Central memory CD8-positive, alpha-beta T cell (primary cell): Measurements from ENCODE around the gene PIP5K1A.
"Not testable (repeated sequence)": the region's sequence is repeated elsewhere in the genome, so short reads cannot be mapped to it uniquely, and the experiment has no call there.

Experiments used
- ATAC-seq: fragments of 150-1000 bp; cut with Tn5 transposase; replicated peaks from 2 replicates; pipeline ENCODE4 v1.10.0; 2022; ENCODE audit warnings: mild to moderate bottlenecking, moderate FRiP score, moderate number of reproducible peaks; ENCODE audit not compliant: poor library complexity, severe bottlenecking; ENCODE audit errors: extremely low read depth
- DNase-seq, 2 donors: peaks; one replicate each; pipeline ENCODE4 v3.0.0; 2021; ENCODE audit warnings: low spot score in 2 of 2
- H3K27ac Mint-ChIP-seq: one replicate; pipeline ENCODE4 v1.8.0; 2022; ENCODE audit warnings: low read depth, mild to moderate bottlenecking, moderate library complexity, mixed read lengths
- H3K27me3 Mint-ChIP-seq: one replicate; pipeline ENCODE4 v1.8.0; 2022; ENCODE audit warnings: mixed read lengths
- H3K36me3 Mint-ChIP-seq: one replicate; pipeline ENCODE4 v1.8.0; 2022; ENCODE audit warnings: mild to moderate bottlenecking, moderate library complexity, mixed read lengths; ENCODE audit not compliant: insufficient read depth
- H3K4me1 Mint-ChIP-seq: one replicate; pipeline ENCODE4 v1.8.0; 2022; ENCODE audit warnings: mixed read lengths
- H3K4me3 Mint-ChIP-seq: one replicate; pipeline ENCODE4 v1.8.0; 2022; ENCODE audit warnings: mild to moderate bottlenecking, moderate library complexity, mixed read lengths
- H3K9me3 Mint-ChIP-seq: one replicate; pipeline ENCODE4 v1.8.0; 2022; ENCODE audit warnings: mixed read lengths

The PIP5K1A gene

DNA sequence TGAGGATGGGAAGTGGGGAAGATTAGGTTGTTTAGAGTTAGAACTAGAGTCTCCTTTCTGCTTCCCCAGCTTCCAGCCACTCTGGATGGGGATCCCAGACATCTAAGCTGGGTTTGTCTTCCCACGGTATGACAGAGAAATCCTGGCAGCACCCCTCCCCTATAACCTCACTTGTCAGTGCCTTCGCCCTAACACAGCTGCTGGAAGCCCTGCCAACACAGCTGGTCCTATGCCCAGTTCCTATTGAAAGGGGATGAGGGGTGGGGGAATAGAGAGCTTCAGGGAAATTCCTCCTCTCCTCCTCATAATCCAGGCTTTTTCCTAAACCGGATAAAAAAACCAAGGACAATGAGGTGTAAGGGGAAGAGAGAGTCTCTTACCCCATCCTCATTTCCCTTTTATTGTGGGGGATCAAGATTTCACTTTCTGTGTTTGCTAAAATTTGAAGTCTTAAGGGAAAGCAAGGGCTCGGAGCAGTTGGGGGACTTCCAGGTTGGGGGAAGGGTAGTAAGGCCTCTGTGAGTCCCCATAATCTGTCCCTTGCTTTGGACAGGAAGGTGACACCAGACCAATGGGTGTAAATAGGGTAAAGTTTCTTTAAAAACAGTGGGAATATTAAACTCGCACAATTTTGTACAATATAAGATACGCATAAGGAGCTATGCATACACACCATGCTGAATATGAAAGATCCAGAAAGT is 23.2 kb upstream of the PIP5K1A start:
- Mint-ChIP-seq H3K27ac (peak overlapping the region; percentile 33), H3K36me3 (peaks cover 48% of the 10 kb centered on the region), H3K9me3 (no peaks in the 10 kb centered on the region), H3K27me3 (no peaks in the 10 kb centered on the region), H3K4me1 (peaks cover 7% of the 10 kb centered on the region), H3K4me3 (no peak overlapping the region)
- ATAC-seq (no peak), DNase-seq (no peak)

DNA sequence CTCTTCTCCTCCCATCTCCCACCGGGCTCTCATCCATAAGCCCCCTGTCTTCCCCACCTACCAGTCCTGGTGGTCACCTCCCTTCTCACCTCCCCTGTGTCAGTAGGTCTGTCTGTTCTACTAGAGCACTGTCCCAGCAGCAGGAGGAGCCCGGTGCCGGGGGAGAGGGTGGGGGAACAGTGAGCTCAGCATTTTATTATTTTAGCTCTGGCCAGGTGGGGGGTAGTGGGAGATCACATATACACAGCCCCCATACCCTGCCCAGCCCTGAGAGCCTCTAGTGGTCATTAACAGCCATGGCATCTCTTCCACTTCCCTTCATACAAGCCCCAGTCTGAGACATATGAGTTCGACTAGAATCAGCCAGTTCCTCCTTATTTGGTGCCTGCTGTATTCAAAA is 22.5 kb upstream of the PIP5K1A start, which contains the start of gene TMOD4:
TMOD4 (minus strand) TSS at position 119 of the 400 bp plus-strand sequence. CDS start 1,106 bp downstream, outside the sequence.
- H3K4me3 Mint-ChIP-seq = no peak within 1 kb of the TSS
- H3K27ac Mint-ChIP-seq = peak within 1 kb of the TSS; percentile 33
- H3K9me3 Mint-ChIP-seq = no peaks in the 10 kb centered on the region
- peaks cover 51% of the 10 kb centered on the region for H3K36me3 Mint-ChIP-seq
- peaks cover 7% of the 10 kb centered on the region for H3K4me1 Mint-ChIP-seq
- H3K27me3 Mint-ChIP-seq = no peaks in the 10 kb centered on the region
- ATAC-seq = no peak
- no peak for DNase-seq

DNA sequence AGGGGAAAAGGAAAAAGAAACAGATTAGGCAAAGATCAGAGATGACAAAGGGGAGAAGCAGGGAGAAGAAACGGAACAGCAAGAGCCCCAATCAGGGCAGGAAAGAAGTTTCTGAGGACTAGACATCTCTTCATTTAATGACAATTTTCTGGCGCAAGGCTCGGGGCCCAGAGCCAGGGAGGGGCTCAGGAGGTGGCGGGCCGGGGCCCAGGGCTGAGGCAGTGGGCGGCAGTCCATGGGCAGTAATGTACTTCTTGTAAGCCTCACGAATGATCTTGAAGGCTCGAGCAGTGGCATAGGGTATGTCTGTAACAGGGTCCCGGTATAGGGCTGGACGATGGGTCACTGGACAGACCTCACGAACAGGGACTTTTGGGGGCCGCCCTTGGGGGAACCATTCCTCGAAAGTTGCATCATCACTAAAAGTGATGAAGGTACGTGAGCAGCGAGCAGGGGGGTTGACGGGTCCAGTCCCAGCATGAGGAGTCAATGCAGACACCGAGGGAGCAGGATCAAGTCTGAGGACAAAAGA is 21.8 kb upstream of the PIP5K1A start:
- Mint-ChIP-seq H3K27me3 (no peaks in the 10 kb centered on the region), H3K36me3 (peaks cover 57% of the 10 kb centered on the region), H3K4me3 (no peak overlapping the region), H3K9me3 (no peaks in the 10 kb centered on the region), H3K27ac (no peak overlapping the region), H3K4me1 (peaks cover 7% of the 10 kb centered on the region)
- DNase-seq = no peak
- no peak for ATAC-seq

DNA sequence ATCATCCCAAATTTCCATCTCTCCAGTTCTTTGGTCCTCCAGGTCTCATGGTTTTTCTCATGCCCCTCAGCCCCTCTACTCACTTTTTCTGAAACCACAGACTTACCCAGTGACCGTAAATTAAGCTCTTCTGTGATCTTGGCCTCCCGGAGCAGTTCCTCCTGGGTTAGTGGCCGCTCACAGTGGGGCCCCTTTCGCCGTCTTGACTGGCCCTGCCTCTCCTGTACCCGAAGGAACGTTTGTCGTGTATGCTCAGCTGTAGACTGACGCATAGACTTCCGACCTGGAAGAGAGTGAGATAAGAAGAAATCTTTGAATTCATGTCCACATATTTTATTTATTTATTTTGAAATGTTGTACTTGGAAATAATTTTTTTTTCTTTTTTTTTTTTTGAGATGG is 14.1 kb upstream of the PIP5K1A start:
- no peak for ATAC-seq
- peaks cover 17% of the 10 kb centered on the region for H3K4me1 Mint-ChIP-seq
- H3K9me3 Mint-ChIP-seq = no peaks in the 10 kb centered on the region
- H3K27ac Mint-ChIP-seq = no peak overlapping the region
- no peak overlapping the region for H3K4me3 Mint-ChIP-seq
- H3K27me3 Mint-ChIP-seq = no peaks in the 10 kb centered on the region
- DNase-seq = no peak
- H3K36me3 Mint-ChIP-seq = peaks cover 56% of the 10 kb centered on the region

DNA sequence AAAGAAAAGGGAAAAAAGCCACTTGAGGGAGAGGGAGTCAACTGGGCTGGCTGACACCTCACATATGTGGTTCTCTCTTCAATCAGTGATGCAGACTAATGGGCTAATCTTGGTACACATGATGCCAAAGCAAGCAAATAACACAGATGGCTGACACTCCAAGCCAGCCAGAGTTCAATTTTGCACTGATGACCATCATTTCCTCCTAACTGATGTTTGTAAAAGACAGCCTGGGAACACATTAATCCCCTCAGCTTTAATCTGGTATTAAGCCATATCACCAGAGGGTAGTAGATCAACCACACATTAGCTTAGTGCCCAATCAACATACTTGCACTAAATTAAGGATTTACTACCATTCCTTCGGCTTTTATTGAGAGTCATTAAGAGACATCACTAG is 11.1 kb upstream of the PIP5K1A start:
- H3K4me3 Mint-ChIP-seq = no peak overlapping the region
- H3K9me3 Mint-ChIP-seq = no peaks in the 10 kb centered on the region
- peaks cover 43% of the 10 kb centered on the region for H3K36me3 Mint-ChIP-seq
- ATAC-seq (no peak), DNase-seq (no peak)
- H3K27ac Mint-ChIP-seq = no peak overlapping the region
- peaks cover 29% of the 10 kb centered on the region for H3K4me1 Mint-ChIP-seq
- no peaks in the 10 kb centered on the region for H3K27me3 Mint-ChIP-seq

DNA sequence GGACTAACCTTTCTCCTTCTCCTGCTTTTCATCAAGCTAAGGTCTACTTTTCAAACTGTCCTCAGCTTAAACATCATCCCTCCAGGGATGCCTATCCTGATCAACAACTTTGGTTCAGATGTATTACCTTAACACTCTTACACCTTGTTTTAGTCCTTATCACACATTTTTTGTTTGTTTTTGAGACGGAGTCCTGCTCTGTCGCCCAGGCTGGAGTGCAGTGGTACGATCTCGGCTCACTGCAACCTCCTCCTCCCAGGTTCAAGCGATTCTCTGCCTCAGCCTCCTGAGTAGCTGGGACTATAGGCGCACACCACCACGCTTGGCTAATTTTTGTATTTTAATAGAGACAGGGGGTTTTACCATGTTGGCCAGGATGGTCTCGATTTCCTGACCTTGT is 9.7 kb upstream of the PIP5K1A start:
- not testable (repeated sequence) for H3K27me3 Mint-ChIP-seq, DNase-seq, H3K9me3 Mint-ChIP-seq, ATAC-seq
- Mint-ChIP-seq H3K36me3 (peaks cover 31% of the 10 kb centered on the region), H3K27ac (peak overlapping the region; percentile 97), H3K4me3 (peak overlapping the region; percentile 100), H3K4me1 (peaks cover 29% of the 10 kb centered on the region)

DNA sequence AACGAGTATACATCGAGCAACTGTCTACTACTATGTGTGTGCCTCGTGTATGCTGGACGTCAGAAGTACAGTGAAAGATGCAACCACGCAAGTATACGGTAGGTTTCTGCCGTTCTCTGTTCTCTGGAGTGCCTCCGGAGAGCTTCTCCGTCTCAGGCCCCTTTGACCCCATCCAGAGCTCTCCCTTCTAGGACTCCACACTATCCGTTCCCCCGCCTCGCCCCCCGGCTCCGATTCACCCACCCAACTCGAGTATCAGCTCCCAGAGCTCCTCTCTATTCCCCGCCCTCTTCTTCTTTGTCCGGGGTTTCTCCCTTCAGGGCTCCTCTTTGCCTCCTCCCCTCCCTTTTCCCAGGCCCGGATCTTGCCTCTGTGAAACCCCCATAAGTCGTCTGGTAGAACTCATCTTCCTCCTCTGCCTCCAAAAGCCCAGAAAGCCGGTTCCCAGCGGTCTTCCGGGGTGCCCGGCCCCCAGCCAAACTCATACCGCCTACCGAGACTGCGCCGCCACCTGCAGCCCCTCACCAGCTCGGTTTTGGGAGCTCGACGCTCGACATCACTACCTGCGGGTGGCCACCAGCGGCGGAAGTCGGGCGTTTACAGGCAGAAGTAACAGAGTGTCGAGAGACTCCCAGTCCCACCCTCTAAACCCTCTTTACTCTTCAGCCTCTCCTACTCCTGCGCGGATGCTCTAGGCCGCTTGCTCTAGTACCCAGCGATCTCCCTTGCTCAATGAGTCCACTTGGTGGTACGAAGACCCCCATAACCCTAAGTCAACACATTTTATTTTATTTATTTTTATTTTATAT is 8.5 kb upstream of the PIP5K1A start, which contains the start of gene VPS72:
VPS72 (minus strand) TSS at position 561 of the 809 bp plus-strand sequence; CDS start at position 485, 76 bp downstream.
- peak within 1 kb of the TSS; percentile 100 for H3K4me3 Mint-ChIP-seq
- DNase-seq = peak; percentile 58 to 69
- no peaks in the 10 kb centered on the region for H3K27me3 Mint-ChIP-seq
- peak; percentile 97 for ATAC-seq
- peak within 1 kb of the TSS; percentile 97 for H3K27ac Mint-ChIP-seq
- no peaks in the 10 kb centered on the region for H3K9me3 Mint-ChIP-seq
- H3K36me3 Mint-ChIP-seq = peaks cover 20% of the 10 kb centered on the region
- H3K4me1 Mint-ChIP-seq = peaks cover 29% of the 10 kb centered on the region

DNA sequence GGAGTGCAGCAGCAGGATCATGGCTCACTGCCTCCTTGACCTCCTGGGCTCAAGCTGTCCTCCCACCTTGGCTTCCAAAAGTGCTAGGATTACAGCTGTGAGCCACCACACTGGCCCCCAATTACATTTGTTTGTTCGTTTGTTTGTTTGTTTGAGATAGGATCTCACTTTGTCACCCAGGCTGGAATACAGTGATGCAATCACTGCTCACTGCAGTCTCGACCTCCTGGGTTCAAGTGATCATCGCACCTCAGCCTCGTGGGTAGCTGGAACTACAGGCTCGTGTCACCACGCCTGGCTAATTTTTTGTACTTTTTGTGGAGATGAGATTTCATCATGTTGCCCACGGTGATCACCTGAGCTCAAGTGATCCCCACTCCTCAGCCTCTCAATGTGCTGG is 6.3 kb upstream of the PIP5K1A start:
- DNase-seq = no peak
- Mint-ChIP-seq H3K9me3 (no peaks in the 10 kb centered on the region), H3K4me3 (no peak overlapping the region), H3K27ac (no peak overlapping the region), H3K36me3 (peaks cover 11% of the 10 kb centered on the region), H3K4me1 (peaks cover 34% of the 10 kb centered on the region), H3K27me3 (no peaks in the 10 kb centered on the region)
- no peak for ATAC-seq

DNA sequence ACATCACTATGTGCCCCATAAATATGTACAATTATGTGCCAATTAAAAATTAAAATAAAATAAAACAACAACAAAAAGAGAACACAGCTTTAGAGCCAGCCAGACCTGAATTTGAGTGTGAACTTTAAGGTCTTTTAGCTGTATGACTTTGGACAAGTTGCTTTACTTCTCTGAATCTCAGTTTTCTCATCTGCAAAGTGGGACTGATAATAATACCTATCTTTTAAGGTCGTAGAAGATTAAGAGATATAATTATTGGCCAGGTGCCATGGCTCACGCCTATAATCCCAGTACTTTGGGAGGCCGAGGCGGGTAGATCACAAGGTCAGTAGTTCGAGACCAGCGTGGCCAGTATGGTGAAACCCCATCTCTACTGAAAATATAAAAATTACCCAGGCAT is 5.0 kb upstream of the PIP5K1A start:
- Mint-ChIP-seq H3K27ac (no peak overlapping the region), H3K4me1 (peaks cover 33% of the 10 kb centered on the region), H3K36me3 (peaks cover 15% of the 10 kb centered on the region), H3K27me3 (no peaks in the 10 kb centered on the region), H3K9me3 (no peaks in the 10 kb centered on the region), H3K4me3 (no peak overlapping the region)
- DNase-seq (no peak), ATAC-seq (no peak)

DNA sequence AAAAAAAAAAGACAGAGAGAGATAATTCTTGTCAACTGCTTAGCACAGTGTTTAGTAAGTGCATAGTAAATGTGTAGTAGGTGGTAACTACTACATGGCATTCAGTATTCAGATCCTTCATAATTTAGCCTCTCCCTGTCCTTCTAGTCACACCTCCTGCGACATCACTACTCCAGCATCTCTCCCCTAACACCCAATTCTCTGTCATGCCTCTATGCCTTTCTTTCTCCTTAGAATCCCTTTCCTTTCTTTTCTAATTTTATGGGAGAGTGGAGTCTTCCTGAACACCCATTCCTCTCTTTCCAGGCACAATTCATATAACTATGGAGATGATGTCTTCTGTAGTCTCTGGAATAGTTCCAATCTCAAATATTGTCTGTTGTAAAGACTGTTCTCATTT is 4.5 kb upstream of the PIP5K1A start:
- no peak for ATAC-seq
- no peak overlapping the region for H3K27ac Mint-ChIP-seq

DNA sequence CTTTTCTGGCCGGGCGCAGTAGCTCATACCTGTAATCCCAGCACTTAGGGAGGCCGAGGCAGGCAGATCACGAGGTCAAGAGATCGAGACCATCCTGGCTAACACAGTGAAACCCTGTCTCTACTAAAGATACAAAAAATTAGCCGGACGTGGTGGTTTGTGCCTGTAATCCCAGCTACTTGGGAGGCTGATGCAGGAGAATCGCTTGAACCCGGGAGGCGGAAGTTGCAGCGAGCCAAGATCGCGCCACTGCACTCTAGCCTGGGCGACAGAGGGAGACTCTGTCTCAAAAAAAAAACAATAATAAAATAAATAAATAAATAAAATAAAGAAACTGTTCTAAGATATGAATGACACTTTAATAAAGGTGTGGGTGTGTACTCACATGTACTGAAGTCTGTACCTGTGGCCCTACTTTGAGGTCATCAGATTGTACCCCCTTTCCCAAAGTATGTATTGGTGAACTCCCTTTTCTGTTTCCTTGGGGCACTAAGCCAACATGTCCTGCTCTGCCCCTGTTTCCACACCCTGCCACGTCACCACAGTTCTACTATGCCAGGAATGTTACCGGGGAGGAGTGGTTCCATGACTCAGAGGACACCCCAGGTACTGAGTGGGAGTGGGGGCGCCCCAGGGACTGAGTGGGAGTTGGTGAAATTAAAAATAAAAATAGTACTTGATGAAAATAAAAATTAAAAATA is 3.3 kb upstream of the PIP5K1A start:
- DNase-seq, H3K9me3 Mint-ChIP-seq, H3K27me3 Mint-ChIP-seq, H3K27ac Mint-ChIP-seq, H3K4me3 Mint-ChIP-seq, ATAC-seq: not testable (repeated sequence)
- Mint-ChIP-seq H3K36me3 (peaks cover 22% of the 10 kb centered on the region), H3K4me1 (peaks cover 35% of the 10 kb centered on the region)

More for the DNA sequence above, 4.5 kb upstream of the PIP5K1A start:
- H3K27me3 Mint-ChIP-seq = no peaks in the 10 kb centered on the region
- no peak overlapping the region for H3K4me3 Mint-ChIP-seq
- H3K9me3 Mint-ChIP-seq = no peaks in the 10 kb centered on the region
- peaks cover 20% of the 10 kb centered on the region for H3K36me3 Mint-ChIP-seq
- DNase-seq = no peak
- H3K4me1 Mint-ChIP-seq = peaks cover 33% of the 10 kb centered on the region

DNA sequence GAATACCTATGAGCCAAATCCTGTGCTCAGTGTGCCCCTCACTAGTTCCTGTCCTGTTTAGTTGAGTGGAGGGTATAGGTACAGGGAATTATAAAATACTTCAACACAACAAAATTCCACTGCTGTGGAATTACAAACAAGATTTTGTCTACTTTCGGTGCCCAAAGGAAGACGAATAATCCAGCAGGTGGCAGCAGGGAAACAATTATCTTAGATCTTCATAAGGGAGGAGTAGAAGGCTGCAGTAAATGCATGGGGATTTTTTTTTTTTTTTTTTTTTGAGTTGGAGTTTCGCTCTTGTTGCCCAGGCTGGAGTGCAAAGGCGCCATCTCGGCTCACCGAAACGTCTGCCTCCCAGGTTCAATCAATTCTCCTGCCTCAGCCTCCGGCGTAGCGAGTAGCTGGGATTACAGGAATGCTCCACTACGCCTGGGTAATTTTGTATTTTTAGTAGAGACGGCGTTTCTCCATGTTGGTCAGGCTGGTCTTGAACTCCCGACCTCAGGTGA is 2.0 kb upstream of the PIP5K1A start:
- H3K36me3 Mint-ChIP-seq = peaks cover 21% of the 10 kb centered on the region
- no peak overlapping the region for H3K27ac Mint-ChIP-seq
- DNase-seq (peak in 1 of 2 donors; percentile 37), ATAC-seq (no peak)
- peak overlapping the region; percentile 41 for H3K4me3 Mint-ChIP-seq
- H3K4me1 Mint-ChIP-seq = peaks cover 33% of the 10 kb centered on the region
- no peaks in the 10 kb centered on the region for H3K9me3 Mint-ChIP-seq
- H3K27me3 Mint-ChIP-seq = no peaks in the 10 kb centered on the region
